Measurements from ENCODE around the gene UPK1A.

UPK1A gene

DNA sequence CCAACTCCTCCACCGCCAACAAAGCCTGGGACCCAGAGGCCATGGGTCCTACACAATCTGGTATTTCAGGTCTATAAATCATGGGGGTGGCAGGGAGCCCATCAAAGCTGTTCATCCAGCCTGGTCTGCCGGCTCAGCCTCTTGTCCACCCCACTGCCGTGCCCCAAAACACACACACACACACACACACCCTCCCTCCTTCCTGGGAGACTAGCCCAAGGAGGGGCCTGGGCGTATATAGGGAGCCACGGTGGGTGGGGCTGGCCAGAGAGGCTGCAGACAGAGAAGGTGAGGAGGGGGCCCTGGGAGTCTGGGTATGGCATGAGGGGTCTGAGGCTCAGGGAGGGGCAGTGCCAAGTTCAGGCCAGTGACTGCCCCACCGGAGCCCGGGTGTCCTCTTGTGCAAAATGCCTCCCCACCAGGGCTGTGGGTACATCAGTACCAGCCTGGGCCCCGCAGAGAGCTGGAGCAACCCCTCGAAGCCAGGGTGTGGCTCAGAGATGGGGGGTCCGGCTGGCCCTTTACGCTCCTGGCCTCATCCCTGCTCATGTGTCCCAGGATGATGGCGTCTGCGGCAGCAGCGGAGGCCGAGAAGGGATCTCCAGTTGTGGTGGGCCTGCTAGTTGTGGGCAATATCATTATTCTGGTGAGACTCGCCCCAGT, at the start of gene UPK1A:
TSS of gene UPK1A (plus strand) at position 267 of the 663 bp plus-strand sequence. CDS start at position 563, 296 bp downstream.
- in situ Hi-C loops (cut with HindIII; ENCODE audit: low sequenced_read_pairs), result no loop called here
- TF ChIP-seq, protein P1, sequence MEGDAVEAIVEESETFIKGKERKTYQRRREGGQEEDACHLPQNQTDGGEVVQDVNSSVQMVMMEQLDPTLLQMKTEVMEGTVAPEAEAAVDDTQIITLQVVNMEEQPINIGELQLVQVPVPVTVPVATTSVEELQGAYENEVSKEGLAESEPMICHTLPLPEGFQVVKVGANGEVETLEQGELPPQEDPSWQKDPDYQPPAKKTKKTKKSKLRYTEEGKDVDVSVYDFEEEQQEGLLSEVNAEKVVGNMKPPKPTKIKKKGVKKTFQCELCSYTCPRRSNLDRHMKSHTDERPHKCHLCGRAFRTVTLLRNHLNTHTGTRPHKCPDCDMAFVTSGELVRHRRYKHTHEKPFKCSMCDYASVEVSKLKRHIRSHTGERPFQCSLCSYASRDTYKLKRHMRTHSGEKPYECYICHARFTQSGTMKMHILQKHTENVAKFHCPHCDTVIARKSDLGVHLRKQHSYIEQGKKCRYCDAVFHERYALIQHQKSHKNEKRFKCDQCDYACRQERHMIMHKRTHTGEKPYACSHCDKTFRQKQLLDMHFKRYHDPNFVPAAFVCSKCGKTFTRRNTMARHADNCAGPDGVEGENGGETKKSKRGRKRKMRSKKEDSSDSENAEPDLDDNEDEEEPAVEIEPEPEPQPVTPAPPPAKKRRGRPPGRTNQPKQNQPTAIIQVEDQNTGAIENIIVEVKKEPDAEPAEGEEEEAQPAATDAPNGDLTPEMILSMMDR (IDR thresholded peaks at IDR 0.05; ENCODE audit: low read depth, low read length, missing control alignments), result no peak
- no peak for DNase-seq (ENCODE audit: low read depth)
- no peak within 1 kb of the TSS for H3K4me3 ChIP-seq (ENCODE audit: low read depth, low read length)

DNA sequence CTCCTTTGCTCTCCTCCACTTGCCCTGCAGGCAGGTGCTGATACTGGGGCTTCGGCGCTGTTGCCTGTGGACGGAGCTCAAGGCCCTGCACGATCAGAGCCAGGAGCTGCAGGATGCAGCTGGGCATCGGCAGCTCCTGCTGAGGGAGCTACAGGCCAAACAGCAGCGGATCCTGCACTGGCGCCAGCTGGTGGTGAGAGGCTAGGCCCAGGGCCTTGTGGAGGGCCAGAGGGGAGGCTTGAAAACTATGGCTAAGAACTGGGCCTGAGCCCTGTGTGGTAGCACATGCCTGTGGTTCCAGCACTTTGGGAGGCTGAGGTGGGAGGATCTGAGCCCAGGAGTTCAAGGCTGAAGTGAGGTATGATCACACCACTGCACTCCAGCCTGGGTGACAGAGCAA, 47.5 kb upstream of the UPK1A start:
- no peak overlapping the region for H3K4me3 ChIP-seq (ENCODE audit: low read depth, low read length)
- TF ChIP-seq, protein P1 (IDR thresholded peaks at IDR 0.05; ENCODE audit: low read depth, low read length, missing control alignments), result peak; percentile 8
- DNase-seq (ENCODE audit: low read depth), result no peak
- in situ Hi-C loops (cut with HindIII; ENCODE audit: low sequenced_read_pairs), result no loop called here

DNA sequence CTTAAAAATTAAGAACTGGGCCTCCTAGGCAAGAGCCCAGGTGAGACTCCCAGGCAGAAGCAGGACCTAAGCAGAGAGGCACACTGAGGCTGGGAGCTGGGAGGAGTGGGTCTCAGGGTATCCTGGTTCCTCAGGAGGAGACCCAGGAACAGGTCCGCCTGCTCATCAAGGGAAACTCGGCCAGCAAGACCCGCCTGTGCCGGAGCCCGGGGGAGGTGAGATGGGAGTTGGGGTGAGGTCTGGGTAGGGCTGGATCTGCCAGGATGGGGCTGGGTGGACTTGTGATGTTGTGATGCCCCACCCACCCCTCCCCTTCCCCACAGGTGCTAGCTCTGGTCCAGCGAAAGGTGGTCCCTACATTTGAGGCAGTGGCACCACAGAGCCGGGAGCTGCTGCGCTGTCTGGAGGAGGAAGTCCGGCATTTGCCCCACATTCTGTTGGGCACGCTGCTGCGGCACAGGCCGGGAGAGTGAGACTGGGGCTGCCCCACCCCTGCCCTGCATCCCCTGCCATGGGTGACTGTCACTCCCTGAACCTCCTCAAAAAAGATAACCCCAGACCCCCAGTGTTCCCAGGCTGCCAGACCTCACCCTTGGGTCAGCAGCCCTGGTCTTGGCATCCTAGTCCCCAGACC, 46.9 kb upstream of the UPK1A start:
- no peak overlapping the region for H3K4me3 ChIP-seq (ENCODE audit: low read depth, low read length)
- no peak for DNase-seq (ENCODE audit: low read depth)
- TF ChIP-seq, protein P1 (IDR thresholded peaks at IDR 0.05; ENCODE audit: low read depth, low read length, missing control alignments), result no peak
- in situ Hi-C loops (cut with HindIII; ENCODE audit: low sequenced_read_pairs), result no loop called here

DNA sequence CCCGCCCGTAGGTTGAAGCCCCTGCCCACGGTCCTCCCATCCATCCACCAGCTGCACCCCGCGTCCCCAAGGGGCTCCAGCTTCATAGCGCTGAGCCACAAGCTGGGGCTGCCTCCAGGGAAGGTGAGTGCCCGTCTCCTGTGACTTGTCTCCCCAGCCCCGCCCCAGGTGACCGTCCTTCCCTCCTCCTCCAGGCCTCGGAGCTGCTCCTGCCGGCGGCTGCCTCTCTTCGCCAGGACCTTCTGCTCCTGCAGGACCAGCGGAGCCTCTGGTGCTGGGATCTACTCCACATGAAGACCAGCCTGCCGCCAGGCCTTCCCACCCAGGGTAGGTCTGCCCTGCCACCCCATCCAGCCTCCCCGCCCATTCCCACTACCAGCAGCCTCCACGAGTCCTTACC, 46.3 kb upstream of the UPK1A start:
- TF ChIP-seq, protein P1 (IDR thresholded peaks at IDR 0.05; ENCODE audit: low read depth, low read length, missing control alignments), result no peak
- no peak for DNase-seq (ENCODE audit: low read depth)
- in situ Hi-C loops (cut with HindIII; ENCODE audit: low sequenced_read_pairs), result no loop called here
- no peak overlapping the region for H3K4me3 ChIP-seq (ENCODE audit: low read depth, low read length)

DNA sequence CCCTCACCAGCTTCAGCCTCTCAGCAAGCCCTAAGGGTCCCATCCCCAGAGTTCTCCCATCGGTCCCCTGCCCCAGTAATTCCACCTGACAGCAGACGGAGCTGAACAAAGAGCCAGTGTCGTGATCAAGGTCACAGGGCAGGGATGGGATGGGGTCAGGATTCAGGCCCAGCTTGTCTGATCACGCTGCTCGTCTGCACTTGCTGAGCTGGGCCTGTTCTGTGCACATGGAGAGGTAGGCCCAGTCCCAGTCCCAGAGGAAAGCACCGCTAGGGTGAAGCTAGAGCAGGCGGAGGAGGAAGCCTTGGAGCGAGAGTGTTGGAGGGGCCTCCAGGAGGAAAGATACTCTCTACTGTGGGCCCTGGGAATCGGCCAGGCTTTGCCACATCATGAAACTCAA, 44.6 kb upstream of the UPK1A start:
- no peak overlapping the region for H3K4me3 ChIP-seq (ENCODE audit: low read depth, low read length)
- in situ Hi-C loops (cut with HindIII; ENCODE audit: low sequenced_read_pairs), result no loop called here

DNA sequence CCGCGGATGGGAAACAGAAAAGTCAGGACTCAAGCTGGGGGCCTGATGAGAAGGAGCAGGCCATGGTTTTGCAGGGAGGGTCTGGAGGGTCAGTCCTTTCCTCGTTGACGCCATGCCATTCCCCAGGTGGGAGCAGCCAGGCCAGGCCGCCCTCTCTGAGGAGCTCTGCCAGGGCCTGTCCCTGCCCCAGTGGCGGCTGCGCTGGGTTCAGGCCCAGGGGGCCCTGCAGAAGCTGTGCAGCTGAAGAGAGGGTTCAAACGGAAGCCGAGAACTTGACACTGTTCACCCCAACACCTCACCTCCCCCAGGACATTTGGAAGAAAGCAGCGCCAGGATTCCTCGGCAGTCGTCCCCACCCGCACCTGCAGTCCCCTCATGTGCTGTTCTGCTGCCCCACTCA, 43.6 kb upstream of the UPK1A start:
- no peak for DNase-seq (ENCODE audit: low read depth)
- in situ Hi-C loops (cut with HindIII; ENCODE audit: low sequenced_read_pairs), result no loop called here
- TF ChIP-seq, protein P1 (IDR thresholded peaks at IDR 0.05; ENCODE audit: low read depth, low read length, missing control alignments), result no peak
- H3K4me3 ChIP-seq (ENCODE audit: low read depth, low read length), result no peak overlapping the region

More for the DNA sequence above, 44.6 kb upstream of the UPK1A start:
- TF ChIP-seq, protein P1 (IDR thresholded peaks at IDR 0.05; ENCODE audit: low read depth, low read length, missing control alignments), result no peak
- DNase-seq (ENCODE audit: low read depth), result no peak

All from astrocyte of the cerebellum (primary cell).